NB4 (cell line): ENCODE data around the gene STPG1.

ENCODE experiments used
- DNase-seq: peaks from one replicate; pipeline ENCODE4 v3.0.0; 2010; ENCODE audit warnings: low read depth
- H3K4me3 ChIP-seq: one replicate; pipeline ENCODE4 v1.5.1; 2011; ENCODE audit warnings: mild to moderate bottlenecking, low read depth, low read length, moderate library complexity
- MYC ChIP-seq: IDR thresholded peaks from 2 replicates; pipeline ENCODE4 v1.6.1; 2011; ENCODE audit warnings: low read depth, low read length
- POLR2A ChIP-seq: IDR thresholded peaks from 2 replicates; pipeline ENCODE4 v1.6.1; 2011; ENCODE audit warnings: mild to moderate bottlenecking; ENCODE audit not compliant: insufficient read length; ENCODE audit errors: extremely low read depth
- TF ChIP-seq, protein P1 (sequence below): IDR thresholded peaks from 2 replicates; pipeline ENCODE4 v1.6.1; 2011; ENCODE audit warnings: low read depth, low read length
- TF ChIP-seq, protein P2 (sequence below): IDR thresholded peaks from one replicate; pipeline ENCODE4 v1.5.1; 2012; ENCODE audit warnings: low read depth, low read length

Gene STPG1

DNA sequence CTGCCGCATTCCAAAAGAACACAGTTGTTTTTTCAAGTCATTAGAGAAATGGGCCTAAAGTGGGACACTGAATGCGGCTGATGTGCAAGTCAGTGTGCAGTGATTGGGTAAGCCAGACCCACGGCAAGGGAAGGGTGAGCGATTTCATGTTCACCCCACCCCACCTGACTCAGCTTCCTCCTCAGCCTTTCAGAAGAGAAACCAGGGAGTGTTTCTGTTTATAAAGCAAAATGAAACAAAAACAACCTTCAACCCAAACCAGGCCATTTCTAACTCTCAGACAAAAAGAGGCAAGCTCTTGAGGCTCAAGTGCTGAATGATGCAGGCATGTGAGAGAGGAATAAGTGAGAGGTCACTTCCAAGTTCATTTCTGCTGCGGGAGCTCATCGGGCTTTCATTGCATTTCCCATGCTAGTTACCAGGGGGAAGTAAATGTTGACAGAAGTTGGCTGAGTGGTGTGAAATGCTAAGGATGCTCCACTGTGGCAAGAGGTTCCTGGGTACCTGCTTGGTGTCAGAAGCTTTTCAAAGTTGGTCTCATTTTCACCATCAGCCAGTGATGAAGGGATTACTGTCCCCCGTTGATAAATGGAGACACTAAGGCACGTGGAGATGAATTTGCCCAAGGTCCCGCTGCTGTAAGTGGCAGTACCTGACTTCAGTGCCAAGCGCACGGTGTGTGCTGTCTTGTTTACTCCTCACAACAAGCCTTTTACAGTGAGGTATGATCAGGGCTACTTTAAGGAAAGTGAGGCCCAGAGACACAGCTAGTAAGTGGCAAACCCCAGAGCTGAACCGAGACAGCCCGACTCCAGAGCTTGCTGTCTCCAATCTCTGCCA lies 29.1 kb downstream of the STPG1 start:
- no peak for DNase-seq
- H3K4me3 ChIP-seq = no peak overlapping the region
- TF ChIP-seq, protein P1, sequence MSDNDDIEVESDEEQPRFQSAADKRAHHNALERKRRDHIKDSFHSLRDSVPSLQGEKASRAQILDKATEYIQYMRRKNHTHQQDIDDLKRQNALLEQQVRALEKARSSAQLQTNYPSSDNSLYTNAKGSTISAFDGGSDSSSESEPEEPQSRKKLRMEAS = no peak
- TF ChIP-seq POLR2A (no peak), MYC (no peak)
- TF ChIP-seq, protein P2, sequence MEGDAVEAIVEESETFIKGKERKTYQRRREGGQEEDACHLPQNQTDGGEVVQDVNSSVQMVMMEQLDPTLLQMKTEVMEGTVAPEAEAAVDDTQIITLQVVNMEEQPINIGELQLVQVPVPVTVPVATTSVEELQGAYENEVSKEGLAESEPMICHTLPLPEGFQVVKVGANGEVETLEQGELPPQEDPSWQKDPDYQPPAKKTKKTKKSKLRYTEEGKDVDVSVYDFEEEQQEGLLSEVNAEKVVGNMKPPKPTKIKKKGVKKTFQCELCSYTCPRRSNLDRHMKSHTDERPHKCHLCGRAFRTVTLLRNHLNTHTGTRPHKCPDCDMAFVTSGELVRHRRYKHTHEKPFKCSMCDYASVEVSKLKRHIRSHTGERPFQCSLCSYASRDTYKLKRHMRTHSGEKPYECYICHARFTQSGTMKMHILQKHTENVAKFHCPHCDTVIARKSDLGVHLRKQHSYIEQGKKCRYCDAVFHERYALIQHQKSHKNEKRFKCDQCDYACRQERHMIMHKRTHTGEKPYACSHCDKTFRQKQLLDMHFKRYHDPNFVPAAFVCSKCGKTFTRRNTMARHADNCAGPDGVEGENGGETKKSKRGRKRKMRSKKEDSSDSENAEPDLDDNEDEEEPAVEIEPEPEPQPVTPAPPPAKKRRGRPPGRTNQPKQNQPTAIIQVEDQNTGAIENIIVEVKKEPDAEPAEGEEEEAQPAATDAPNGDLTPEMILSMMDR = no peak

DNA sequence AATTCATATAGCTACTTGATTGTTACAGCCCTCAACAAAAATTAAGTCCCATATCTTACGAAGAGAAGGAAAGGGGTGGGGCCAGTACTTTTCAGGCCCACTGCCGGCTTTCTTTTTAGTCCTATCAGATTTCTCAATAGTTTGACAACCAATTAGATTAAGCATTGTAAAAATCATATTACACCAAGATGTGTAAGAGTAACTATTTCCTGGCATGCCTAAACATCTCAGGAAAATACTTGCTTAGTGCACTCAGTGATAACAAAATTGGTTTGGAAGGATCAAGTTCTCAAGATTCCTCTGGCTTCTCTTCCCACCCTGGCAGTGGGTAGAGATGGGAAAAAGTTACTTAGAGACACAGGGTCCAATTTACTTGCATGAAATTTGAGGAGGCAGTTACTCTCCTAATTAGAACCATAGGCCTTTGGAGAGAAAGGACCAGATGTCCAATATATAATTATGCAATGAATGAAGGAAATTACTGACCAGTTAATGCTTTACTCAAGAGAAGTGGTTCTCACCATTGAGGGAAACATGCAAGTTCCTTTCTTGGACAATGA lies 30.1 kb downstream of the STPG1 start:
- H3K4me3 ChIP-seq = no peak overlapping the region
- no peak for DNase-seq
- TF ChIP-seq, protein P2 = no peak
- no peak for TF ChIP-seq POLR2A
- TF ChIP-seq, protein P1 = no peak
- no peak for TF ChIP-seq MYC

DNA sequence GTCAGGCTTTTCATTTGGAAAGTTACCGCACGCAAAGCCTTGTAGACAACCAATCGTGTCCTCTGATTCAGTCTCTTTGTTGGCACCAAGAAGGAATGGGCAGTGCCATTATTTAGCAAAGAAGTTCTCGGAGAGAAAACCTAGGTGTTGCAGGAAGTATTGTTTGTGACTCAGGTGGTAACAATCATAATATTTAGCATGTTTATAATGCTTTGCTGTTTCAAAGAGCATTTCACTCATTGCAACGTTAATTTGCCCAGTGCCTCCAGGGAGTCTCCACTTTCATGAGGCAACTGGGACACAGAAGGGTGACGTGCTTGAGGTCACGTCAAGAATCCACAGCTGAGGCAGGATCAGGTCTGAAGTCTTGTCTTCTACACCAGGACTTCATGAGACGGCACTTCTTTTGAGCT lies 31.4 kb downstream of the STPG1 start:
- TF ChIP-seq, protein P1 = no peak
- TF ChIP-seq POLR2A (no peak), MYC (no peak)
- TF ChIP-seq, protein P2 = no peak
- no peak for DNase-seq
- no peak overlapping the region for H3K4me3 ChIP-seq

DNA sequence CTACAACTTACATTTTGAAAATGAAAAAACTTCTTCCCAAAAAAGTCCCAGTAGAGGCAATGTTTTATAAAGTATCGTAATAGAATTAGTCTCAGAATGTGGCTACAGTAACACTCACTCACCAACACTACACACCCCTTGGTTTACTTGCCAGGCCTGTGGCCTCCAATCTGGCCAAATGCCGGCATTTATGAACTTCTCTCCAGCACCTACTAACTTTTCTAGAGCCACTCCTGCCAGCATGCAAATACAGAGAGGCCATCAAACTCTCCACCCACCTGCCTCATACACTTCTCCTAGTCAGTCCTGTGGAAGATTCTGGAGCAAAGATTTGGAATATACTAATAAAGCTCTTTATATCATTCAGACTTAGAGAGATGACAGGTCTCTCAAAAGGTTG lies 32.3 kb downstream of the STPG1 start:
- H3K4me3 ChIP-seq = no peak overlapping the region
- DNase-seq = no peak
- TF ChIP-seq, protein P1 = no peak
- TF ChIP-seq MYC (no peak), POLR2A (no peak)
- TF ChIP-seq, protein P2 = no peak

DNA sequence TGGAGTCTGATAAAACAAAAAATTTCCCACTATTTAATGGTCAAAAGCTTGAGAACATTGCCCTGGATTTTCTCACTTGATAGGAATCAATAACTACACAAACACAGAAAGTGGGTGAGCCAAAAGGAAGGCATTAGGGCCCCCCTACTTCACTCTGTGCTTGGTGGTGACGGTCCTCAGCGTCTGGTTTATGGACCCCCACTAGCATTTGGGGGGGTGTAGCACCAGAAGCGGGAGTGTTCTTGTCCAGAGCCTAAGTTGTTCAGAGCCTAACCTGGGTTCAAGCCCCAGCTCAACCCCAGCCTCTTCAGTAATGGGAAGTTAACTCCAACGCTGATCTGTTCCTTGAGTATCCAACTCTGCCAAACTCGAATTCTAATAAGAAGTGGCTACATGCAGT lies 33.1 kb downstream of the STPG1 start:
- DNase-seq = no peak
- H3K4me3 ChIP-seq = no peak overlapping the region
- TF ChIP-seq, protein P1 = no peak

DNA sequence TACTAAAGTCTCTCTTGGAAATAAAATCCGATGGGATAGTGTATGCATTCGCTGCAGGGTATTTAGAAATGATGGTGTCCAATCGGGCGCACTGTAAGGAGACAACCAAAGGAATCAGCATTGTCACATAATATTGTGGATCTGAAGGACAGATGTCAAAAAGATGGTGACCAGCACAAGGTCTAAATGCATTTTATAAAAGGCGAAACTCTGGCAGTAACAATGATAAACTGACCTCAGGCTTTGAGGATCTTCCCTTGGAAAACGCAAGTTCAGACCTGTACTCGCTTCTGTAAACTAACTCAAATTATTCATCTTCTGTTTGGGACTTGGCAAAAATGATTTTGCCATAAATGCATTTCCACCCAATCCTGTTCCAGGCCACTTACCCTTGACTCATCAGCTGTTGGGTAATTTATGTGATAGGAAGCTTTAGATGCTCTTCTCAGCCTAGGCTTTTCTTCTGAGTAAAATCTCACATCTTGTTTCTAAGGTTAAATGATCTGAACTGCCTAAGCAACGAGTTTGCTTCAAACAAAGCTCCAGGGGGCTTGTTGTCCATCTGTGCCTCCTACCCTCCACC lies 33.8 kb downstream of the STPG1 start:
- no peak overlapping the region for H3K4me3 ChIP-seq
- DNase-seq = no peak
- no peak for TF ChIP-seq MYC
- TF ChIP-seq, protein P2 = no peak
- TF ChIP-seq, protein P1 = no peak
- no peak for TF ChIP-seq POLR2A
